GM23248 (cell line): ENCODE data around the gene ADAMTS9. TPM values are rescaled to one million over a fixed set of nuclear protein-coding genes. Genes with fewer than 3 reads are reported as not detected.

Experiments
- DNase-seq: peaks from one replicate; pipeline ENCODE4 v3.0.0-alpha.2; 2015
- H2AFZ ChIP-seq: fragments of 200-600 bp; sonication (generic); 2 replicates; pipeline ENCODE4 v1.6.1; 2016; ENCODE audit warnings: antibody characterized with exemption
- H3F3A ChIP-seq: fragments of 200-600 bp; sonication (generic); 2 replicates; pipeline ENCODE4 v1.6.1; 2016; ENCODE audit warnings: mild to moderate bottlenecking, antibody characterized with exemption, mixed run types; ENCODE audit not compliant: insufficient read depth
- H3K27ac ChIP-seq: fragments of 200-600 bp; sonication (generic); 2 replicates; pipeline ENCODE4 v1.5.1; 2016; ENCODE audit warnings: mild to moderate bottlenecking
- H3K27me3 ChIP-seq: fragments of 200-600 bp; sonication (generic); replicated peaks from 2 replicates; pipeline ENCODE4 v1.6.1; 2016; ENCODE audit warnings: mild to moderate bottlenecking; ENCODE audit not compliant: insufficient read depth
- H3K36me3 ChIP-seq: fragments of 200-600 bp; sonication (generic); 2 replicates; pipeline ENCODE4 v1.6.1; 2016; ENCODE audit warnings: low read depth, mild to moderate bottlenecking
- H3K4me1 ChIP-seq: fragments of 200-600 bp; sonication (generic); 2 replicates; pipeline ENCODE4 v1.6.1; 2016; ENCODE audit warnings: mild to moderate bottlenecking; ENCODE audit not compliant: insufficient read depth
- H3K4me2 ChIP-seq: fragments of 200-600 bp; sonication (generic); one replicate; pipeline ENCODE4 v1.6.1; 2016; ENCODE audit warnings: mild to moderate bottlenecking; ENCODE audit not compliant: unreplicated experiment
- H3K4me3 ChIP-seq: fragments of 200-600 bp; sonication (generic); 2 replicates; pipeline ENCODE4 v1.5.1; 2016; ENCODE audit warnings: mild to moderate bottlenecking
- H3K79me2 ChIP-seq: fragments of 200-600 bp; sonication (generic); 2 replicates; pipeline ENCODE4 v1.6.1; 2016; ENCODE audit warnings: mild to moderate bottlenecking; ENCODE audit not compliant: insufficient read depth
- H3K9ac ChIP-seq: fragments of 200-600 bp; sonication (generic); 2 replicates; pipeline ENCODE4 v1.6.1; 2016; ENCODE audit warnings: mild to moderate bottlenecking
- H3K9me2 ChIP-seq: fragments of 200-600 bp; sonication (generic); 2 replicates; pipeline ENCODE4 v1.6.1; 2016; ENCODE audit warnings: mixed run types, mild to moderate bottlenecking, moderate library complexity; ENCODE audit not compliant: insufficient read depth
- H3K9me3 ChIP-seq: fragments of 200-600 bp; sonication (generic); one replicate; pipeline ENCODE4 v1.6.1; 2017; ENCODE audit warnings: low read depth
- H4K20me1 ChIP-seq: fragments of 200-600 bp; sonication (generic); 2 replicates; pipeline ENCODE4 v1.6.0; 2016; ENCODE audit not compliant: insufficient read depth
- EZH2 ChIP-seq: fragments of 200-600 bp; sonication (generic); IDR thresholded peaks from 2 replicates; pipeline ENCODE4 v1.6.1; 2018; ENCODE audit warnings: antibody characterized with exemption, mild to moderate bottlenecking; ENCODE audit not compliant: insufficient read depth, poor library complexity, severe bottlenecking
- EZH2phosphoT487 ChIP-seq: fragments of 200-600 bp; sonication (generic); IDR thresholded peaks from 2 replicates; pipeline ENCODE4 v1.6.1; 2018; ENCODE audit warnings: antibody characterized with exemption, moderate library complexity, mild to moderate bottlenecking, low read depth; ENCODE audit not compliant: insufficient read depth
- WGBS, 2 experiments: methylation state at CpG; one replicate each; pipeline ENCODE4 v1.1.6; 2015 to 2017; ENCODE audit warnings: low lambda C conversion rate in 2 of 2, low coverage in 1 of 2; ENCODE audit errors: missing lambda C conversion rate in 2 of 2; 5-methylcytosine and 5-hydroxymethylcytosine counted together
- in situ Hi-C: fragments of 300-500 bp; cut with MboI; formaldehyde crosslinking; loops from 2 replicates; pipeline ENCODE4 v1.15.0; 2020
- polyA plus RNA-seq: library from polyadenylated mRNA; unstranded; fragments of >200 nt; fragmentation: Nextera tagmentation; extraction: Ambion mirVana; gene quantifications from 2 replicates; pipeline ENCODE4 v1.2.1, GENCODE V29; 2016
- total RNA-seq: library from RNA; depleted of rRNA; stranded (reverse); fragments of >200 nt; shearing (Covaris generic); gene quantifications from 2 replicates; pipeline ENCODE4 v1.2.3, GENCODE V29; 2014

The ADAMTS9 gene
- total and polyA plus RNA-seq, 2 experiments from 2014 or later, result 0.75 to 1.5 TPM

DNA sequence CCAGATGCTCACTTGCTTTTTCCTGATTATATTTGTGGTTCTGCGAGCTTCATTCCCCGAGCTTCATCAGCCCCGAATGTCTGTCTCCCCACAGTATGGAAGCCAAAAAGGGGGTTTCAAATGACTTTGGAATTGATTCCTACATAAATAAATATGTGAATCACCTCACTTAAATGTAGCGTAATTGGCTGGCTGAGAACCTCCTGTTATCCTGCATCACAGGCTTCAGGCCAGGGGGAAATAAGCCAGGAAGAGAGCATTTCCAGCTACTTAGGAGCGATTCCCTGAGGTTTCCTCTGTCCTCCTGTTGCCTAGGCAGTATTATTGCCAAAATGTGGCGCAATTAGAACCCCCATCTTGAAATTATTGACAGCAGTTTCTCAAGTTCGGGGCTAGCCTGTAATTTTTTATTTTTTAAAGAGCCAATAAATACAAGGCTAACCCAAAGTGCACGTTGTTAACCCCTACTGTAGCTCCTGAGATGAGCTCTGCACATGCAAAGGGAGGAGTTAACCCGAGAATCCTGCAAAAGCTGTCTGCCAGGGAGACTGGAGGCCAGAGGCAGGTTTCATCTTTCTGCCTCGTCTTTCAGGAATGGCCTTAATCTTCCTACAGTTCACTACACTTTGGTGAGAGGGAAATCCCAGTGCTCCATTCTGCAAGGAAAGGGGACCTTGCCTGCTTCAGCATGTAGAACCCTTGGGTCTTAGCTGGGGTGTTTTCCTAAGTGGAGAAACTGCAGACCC is 148.2 kb downstream of the ADAMTS9 start:
- Histone ChIP-seq H3K9ac (no peak overlapping the region), H2AFZ (0 out of 2 replicates have a peak overlapping the region, but pooled peaks have one; percentile 6), H3K36me3 (no peaks in the 10 kb centered on the region), H3K4me2 (no peak overlapping the region), H3K4me1 (peaks cover 5% of the 10 kb centered on the region; the same call in 1 of the 2 replicates), H3K27me3 (no peaks in the 10 kb centered on the region), H3K9me3 (no peaks in the 10 kb centered on the region), H3K79me2 (no peaks in the 10 kb centered on the region), H3K27ac (no peak overlapping the region), H3F3A (0 out of 2 replicates have a peak, but pooled peaks cover 5% of the 10 kb centered on the region), H3K4me3 (no peak overlapping the region), H3K9me2 (no peaks in the 10 kb centered on the region), H4K20me1 (no peaks in the 10 kb centered on the region)
- TF ChIP-seq EZH2, result no peak
- no peak for TF ChIP-seq EZH2phosphoT487
- 6 to 7% methylated on average over 10 of the region's 10 CpGs for WGBS, 2 experiments
- DNase-seq, result peak; percentile 73
- in situ Hi-C loops, result loop anchor here (10.0 to 25.0 kb wide), 2 partner anchors 705 to 1198 kb away; no protein-coding TSS in a partner anchor

DNA sequence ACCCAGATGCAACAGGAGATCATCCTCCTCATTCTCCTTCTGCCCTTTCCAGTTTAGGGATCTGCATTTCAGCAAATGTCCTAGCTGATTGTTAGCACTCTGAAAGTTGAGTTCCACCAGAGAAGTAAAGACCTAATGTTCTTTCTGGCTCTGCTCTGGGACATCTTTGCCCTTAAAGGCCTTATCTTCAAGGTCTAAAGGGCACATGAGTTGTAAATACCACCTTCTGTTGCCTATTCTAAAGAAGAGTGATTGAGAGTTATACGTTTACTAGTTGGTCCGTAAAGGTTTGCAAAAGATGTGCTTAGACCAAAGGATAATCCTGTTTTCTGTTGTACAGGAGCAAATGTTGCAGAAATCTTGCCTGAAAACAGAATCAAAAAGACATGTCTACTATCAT is 151.6 kb downstream of the ADAMTS9 start:
- Histone ChIP-seq H3K27me3 (no peaks in the 10 kb centered on the region), H2AFZ (no peak overlapping the region), H3K36me3 (no peaks in the 10 kb centered on the region), H3K4me1 (peaks cover 5% of the 10 kb centered on the region; the same call in 1 of the 2 replicates), H3K9ac (no peak overlapping the region), H3K4me2 (no peak overlapping the region), H3K9me2 (no peaks in the 10 kb centered on the region), H3K27ac (no peak overlapping the region), H3K79me2 (no peaks in the 10 kb centered on the region), H4K20me1 (no peaks in the 10 kb centered on the region), H3K4me3 (no peak overlapping the region), H3F3A (0 out of 2 replicates have a peak, but pooled peaks cover 5% of the 10 kb centered on the region), H3K9me3 (no peaks in the 10 kb centered on the region)
- in situ Hi-C loops, result loop anchor here (10.0 to 25.0 kb wide), 2 partner anchors 709 to 1201 kb away; no protein-coding TSS in a partner anchor
- DNase-seq, result no peak
- TF ChIP-seq EZH2phosphoT487 (no peak), EZH2 (no peak)
- 87 to 94% methylated on average over 2 of the region's 2 CpGs for WGBS, 2 experiments

DNA sequence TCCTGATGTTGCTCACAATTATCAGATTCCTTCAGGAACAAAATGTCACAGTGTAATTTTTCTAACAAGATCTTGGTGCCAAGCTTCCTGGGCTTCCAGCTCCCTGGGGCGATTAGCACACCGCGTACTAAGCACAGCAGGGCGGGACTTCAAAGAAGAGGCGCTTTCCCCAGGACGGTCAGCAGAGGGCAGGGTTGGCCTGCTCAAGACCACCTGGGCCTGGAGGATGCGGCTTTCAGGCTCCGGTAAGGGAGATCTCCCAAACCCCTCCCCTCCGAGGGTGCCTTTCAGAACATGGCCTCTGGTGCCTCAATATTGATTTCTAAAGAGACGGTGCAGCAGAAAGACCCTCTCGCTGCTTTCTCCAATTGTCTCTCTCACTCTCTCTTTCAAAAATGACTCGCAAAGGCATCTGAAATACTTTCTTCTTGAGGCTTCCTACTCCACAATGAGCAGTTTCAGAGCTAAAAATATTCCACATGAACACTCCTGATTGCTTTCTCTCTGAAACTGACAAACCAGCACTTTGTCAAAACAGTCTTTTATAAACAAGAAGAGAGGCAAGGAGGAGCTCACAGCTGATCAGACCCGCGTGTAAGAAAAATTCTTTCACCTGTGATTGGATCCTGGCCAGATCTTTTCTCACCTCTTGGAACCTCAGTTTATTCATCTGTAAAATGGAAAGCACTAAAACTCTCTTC is 154.0 kb downstream of the ADAMTS9 start:
- no peaks in the 10 kb centered on the region for H3K36me3 ChIP-seq
- no peak overlapping the region for H3K9ac ChIP-seq
- peak overlapping the region; percentile 67 for H2AFZ ChIP-seq
- DNase-seq, result peak; percentile 90
- 25 to 26% methylated on average over 14 of the region's 14 CpGs for WGBS, 2 experiments
- no peak overlapping the region for H3K27ac ChIP-seq
- H3K4me3 ChIP-seq, result peak overlapping the region; percentile 13; the same call in 1 of the 2 replicates
- H3F3A ChIP-seq, result no peaks in the 10 kb centered on the region
- in situ Hi-C loops, result loop anchor here (10.0 to 25.0 kb wide), 2 partner anchors 711 to 1204 kb away; no protein-coding TSS in a partner anchor
- H3K9me2 ChIP-seq, result no peaks in the 10 kb centered on the region
- H3K79me2 ChIP-seq, result no peaks in the 10 kb centered on the region
- H3K9me3 ChIP-seq, result no peaks in the 10 kb centered on the region
- TF ChIP-seq EZH2 (no peak), EZH2phosphoT487 (no peak)
- H3K27me3 ChIP-seq, result no peaks in the 10 kb centered on the region
- H4K20me1 ChIP-seq, result no peaks in the 10 kb centered on the region
- H3K4me2 ChIP-seq, result peak overlapping the region; percentile 67
- no peaks in the 10 kb centered on the region; the same call in 1 of the 2 replicates for H3K4me1 ChIP-seq

DNA sequence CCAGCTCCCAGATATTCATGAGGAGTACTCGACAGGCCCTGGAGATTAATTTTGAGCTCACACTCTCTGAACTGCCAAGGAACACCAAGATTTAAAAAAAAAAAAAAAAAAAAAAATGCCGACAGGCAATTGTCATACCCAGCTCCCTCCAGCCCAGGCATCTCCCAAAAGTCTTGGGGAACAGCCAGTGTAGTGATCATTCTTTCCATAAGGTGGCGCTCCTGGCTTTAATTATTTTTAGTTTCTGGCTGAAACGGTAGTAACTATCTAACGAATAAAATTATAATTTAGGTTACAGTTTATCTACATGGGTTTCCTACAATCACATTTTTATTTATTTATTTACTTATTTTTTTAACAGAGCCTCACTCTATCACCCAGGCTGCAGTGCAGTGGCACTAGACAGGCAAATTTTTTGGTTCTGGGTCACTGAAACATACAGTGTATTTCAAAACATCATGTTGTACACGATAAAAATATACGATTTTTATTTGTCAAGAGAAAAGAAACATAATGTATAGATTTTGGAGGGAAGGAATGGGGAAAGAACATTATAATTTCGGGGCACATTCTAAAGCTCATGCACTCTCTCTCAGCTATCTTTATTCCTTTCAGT is 157.3 kb downstream of the ADAMTS9 start:
- Histone ChIP-seq H3K4me2 (peak overlapping the region; percentile 63), H3K27ac (no peak overlapping the region)
- in situ Hi-C loops, result loop anchor here (10.0 to 25.0 kb wide), 2 partner anchors 714 to 1207 kb away; no protein-coding TSS in a partner anchor

More for the DNA sequence above, 157.3 kb downstream of the ADAMTS9 start:
- WGBS, 2 experiments, result 10 to 13% methylated on average over 8 of the region's 8 CpGs
- H3K36me3 ChIP-seq, result no peaks in the 10 kb centered on the region
- H3K9ac ChIP-seq, result no peak overlapping the region
- H3K4me3 ChIP-seq, result no peak overlapping the region
- H3K79me2 ChIP-seq, result no peaks in the 10 kb centered on the region
- DNase-seq, result peak; percentile 78
- H3K9me3 ChIP-seq, result no peaks in the 10 kb centered on the region
- no peaks in the 10 kb centered on the region for H4K20me1 ChIP-seq
- no peak overlapping the region for H2AFZ ChIP-seq
- no peaks in the 10 kb centered on the region for H3K27me3 ChIP-seq
- no peaks in the 10 kb centered on the region for H3K9me2 ChIP-seq
- TF ChIP-seq EZH2 (no peak), EZH2phosphoT487 (no peak)
- H3F3A ChIP-seq, result no peaks in the 10 kb centered on the region
- no peaks in the 10 kb centered on the region; the same call in 1 of the 2 replicates for H3K4me1 ChIP-seq
